GM12892 (cell line): Measurements from ENCODE around the gene ADAMTSL3.

Experiments used
- POLR2A ChIP-seq: IDR thresholded peaks from 2 replicates; pipeline ENCODE4 v1.6.1; 2011; ENCODE audit warnings: low read depth, low read length, control low read depth
- POLR2AphosphoS5 ChIP-seq: IDR thresholded peaks from 2 replicates; pipeline ENCODE4 v1.6.1; 2011; ENCODE audit warnings: low read depth, low read length, control low read depth
- TAF1 ChIP-seq: IDR thresholded peaks from 2 replicates; pipeline ENCODE4 v1.6.1; 2011; ENCODE audit warnings: low read depth, mild to moderate bottlenecking, control low read depth, low read length, borderline replicate concordance

DNA sequence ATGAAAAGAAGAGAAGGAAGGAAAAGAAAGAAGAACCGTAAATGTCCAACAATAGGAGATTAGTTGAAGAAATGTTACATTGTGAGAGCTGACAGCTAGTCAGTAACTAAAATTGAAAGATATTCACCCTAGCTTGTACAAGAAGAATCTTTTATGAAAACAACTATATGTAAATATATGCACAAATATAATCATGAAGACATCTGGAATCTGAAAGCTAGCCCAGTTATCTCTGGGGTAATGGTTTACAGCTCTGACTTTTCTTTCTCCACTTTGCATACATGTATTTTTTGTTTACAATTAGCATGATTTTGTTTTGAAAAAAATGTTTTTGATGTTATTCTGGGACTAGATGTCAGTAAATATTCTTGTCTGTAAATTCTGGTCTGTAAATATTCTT, 37.1 kb upstream of the ADAMTSL3 start:
- TF ChIP-seq TAF1 (no peak), POLR2A (no peak), POLR2AphosphoS5 (no peak)
